ENCODE data around the gene RGL2.

DNA sequence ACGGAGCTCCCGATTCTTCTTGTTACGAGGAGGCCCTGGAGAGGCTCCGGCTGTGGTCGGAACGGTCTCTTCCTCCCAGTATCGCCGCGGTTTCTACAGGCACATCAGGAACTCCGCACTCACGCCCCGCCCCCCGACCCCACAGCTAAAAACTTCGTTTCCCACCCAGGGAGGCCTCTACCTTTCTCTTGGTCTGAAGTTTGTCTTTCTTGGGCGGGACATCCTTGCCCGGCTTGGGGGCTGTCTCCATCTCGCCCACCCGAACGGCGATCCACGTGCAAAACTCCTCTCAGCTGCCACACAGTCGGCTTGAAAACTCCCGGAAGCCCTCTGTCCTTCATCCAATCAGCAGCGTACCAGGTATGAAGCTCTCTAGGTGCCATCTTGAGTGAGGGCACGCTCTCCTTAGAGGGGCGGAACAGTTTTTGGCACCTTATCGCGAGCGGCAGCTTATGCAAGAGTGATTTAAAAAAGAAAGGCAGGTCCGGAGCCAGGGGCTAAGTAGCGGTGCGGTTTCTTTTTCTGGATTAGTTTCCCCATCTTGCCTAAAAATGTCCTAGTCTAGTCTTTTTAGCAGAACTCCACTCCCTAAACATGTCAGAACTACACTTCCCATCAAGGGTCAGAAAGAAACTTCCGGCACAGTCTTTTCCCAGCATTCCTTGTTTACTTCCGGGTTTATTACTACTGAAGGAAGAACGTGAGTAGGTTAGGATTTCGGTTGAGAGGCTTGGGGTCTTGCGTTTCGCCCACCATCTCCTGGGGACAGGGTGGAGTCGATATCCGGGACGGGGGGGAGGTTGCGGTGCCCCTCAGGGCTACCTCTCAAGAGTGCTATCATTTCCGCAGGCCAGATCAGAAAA is 9.6 kb downstream of the RGL2 start, which contains the start of the genes PFDN6 and WDR46:
- TF ChIP-seq POLR2AphosphoS5 (IDR thresholded peaks at IDR 0.05) = peak; percentile 68 to 82 (median 76)
- TF ChIP-seq POLR2A (IDR thresholded peaks at IDR 0.05) = peak in 1 of 2 donors; percentile 21
